OCI-LY7 (cell line): ENCODE results near the gene HSPB9. TPM values are rescaled to one million over a fixed set of nuclear protein-coding genes. Genes with fewer than 3 reads are reported as not detected.

Source experiments
- BruUV-seq: library from RNA; stranded (reverse); fragments of 400-500 nt; replicated peaks from 2 replicates; lab custom pipeline; 2021; lab: Mats Ljungman, UMichigan
- CTCF ChIA-PET: fragments of 300-600 bp; sonication (Branson Sonifier 250); formaldehyde crosslinking; loops from one replicate; lab custom pipeline; 2022; ENCODE audit warnings: antibody characterized with exemption; ENCODE audit not compliant: unreplicated experiment; lab: Charles Lee
- POLR2A ChIA-PET: fragments of 300-600 bp; sonication (Branson Sonifier 250); formaldehyde crosslinking; loops from one replicate; lab custom pipeline; 2022; ENCODE audit warnings: antibody characterized with exemption; lab: Charles Lee
- DNase-seq: peaks from one replicate; pipeline ENCODE4 v3.0.0-alpha.2; 2015; ENCODE audit warnings: low spot score
- H2AFZ ChIP-seq: fragments of 200-600 bp; sonication (generic), shearing (Covaris generic); 2 replicates; pipeline ENCODE4 v1.6.1; 2014; ENCODE audit warnings: mild to moderate bottlenecking, antibody characterized with exemption, low read length, moderate library complexity
- H3K27ac ChIP-seq: fragments of 200-600 bp; sonication (generic); 2 replicates; pipeline ENCODE4 v1.5.1; 2014; ENCODE audit warnings: mixed run types, low read depth, mild to moderate bottlenecking, moderate library complexity, low read length, inconsistent platforms; ENCODE audit not compliant: poor library complexity, severe bottlenecking
- H3K36me3 ChIP-seq: fragments of 200-600 bp; sonication (generic); 2 replicates; pipeline ENCODE4 v1.6.1; 2014; ENCODE audit warnings: mild to moderate bottlenecking, antibody characterized with exemption, low read length, moderate library complexity, mixed read lengths; ENCODE audit not compliant: insufficient read depth
- H3K4me1 ChIP-seq: fragments of 200-600 bp; sonication (generic); 2 replicates; pipeline ENCODE4 v1.5.1; 2014; ENCODE audit warnings: mild to moderate bottlenecking, low read length; ENCODE audit not compliant: insufficient read depth, poor library complexity, severe bottlenecking
- H3K4me2 ChIP-seq: fragments of 200-600 bp; sonication (generic); 2 replicates; pipeline ENCODE4 v1.6.1; 2014; ENCODE audit warnings: mild to moderate bottlenecking, low read length
- H3K4me3 ChIP-seq: fragments of 200-600 bp; sonication (generic); 2 replicates; pipeline ENCODE4 v1.5.1; 2014; ENCODE audit warnings: mild to moderate bottlenecking, low read depth, low read length; ENCODE audit not compliant: poor library complexity, severe bottlenecking
- H3K79me2 ChIP-seq: fragments of 200-600 bp; sonication (generic); 2 replicates; pipeline ENCODE4 v1.6.1; 2016; ENCODE audit warnings: low read depth, mild to moderate bottlenecking, low read length, moderate library complexity, mixed read lengths; ENCODE audit not compliant: insufficient read depth
- H3K9me2 ChIP-seq: fragments of 200-600 bp; sonication (generic); 2 replicates; pipeline ENCODE4 v1.6.1; 2016; ENCODE audit warnings: mild to moderate bottlenecking, low read length, mixed read lengths; ENCODE audit not compliant: insufficient read depth
- H3K9me3 ChIP-seq: fragments of 200-600 bp; sonication (generic); 2 replicates; pipeline ENCODE4 v1.6.1; 2014; ENCODE audit warnings: mild to moderate bottlenecking, mixed run types, low read length, mixed read lengths
- H4K20me1 ChIP-seq: fragments of 200-600 bp; sonication (generic); 2 replicates; pipeline ENCODE4 v1.6.1; 2014; ENCODE audit warnings: mild to moderate bottlenecking, antibody characterized with exemption, low read length, moderate library complexity, mixed read lengths; ENCODE audit not compliant: insufficient read depth
- CTCF ChIP-seq: fragments of 200-600 bp; sonication (generic); conservative IDR thresholded peaks from 2 replicates; pipeline ENCODE4 v1.5.1; 2014; ENCODE audit warnings: mild to moderate bottlenecking, antibody characterized with exemption, low read length, moderate library complexity, mixed read lengths
- EZH2phosphoT487 ChIP-seq: fragments of 200-600 bp; sonication (generic); IDR thresholded peaks from 2 replicates; pipeline ENCODE4 v1.6.1; 2018; ENCODE audit warnings: low read depth, borderline replicate concordance, mild to moderate bottlenecking, mixed run types, antibody characterized with exemption, low read length, moderate library complexity, mixed read lengths
- intact Hi-C: fragments of 100-400 bp; cut with micrococcal nuclease; formaldehyde crosslinking; loops from one replicate; pipeline ENCODE4 v1.10.0; 2022; ENCODE audit not compliant: unreplicated experiment
- total RNA-seq, 2 experiments: library from RNA; depleted of rRNA in 1 of 2; stranded (reverse); fragments of >200 nt in 1 of 2; shearing (Covaris generic) in 1 of 2; gene quantifications; 2 replicates each; pipeline ENCODE4 v1.2.3, GENCODE V29; 2014 to 2022

The HSPB9 gene
- total RNA-seq, 2 experiments from 2014 or later: 0.16 TPM; not detected in 1

- H4K20me1 ChIP-seq: peaks cover 12% of the 10 kb centered on the region; the same call in 1 of the 2 replicates
- DNase-seq: no peak
- no peaks in the 10 kb centered on the region for H3K9me2 ChIP-seq
- no peak overlapping the region for H3K4me3 ChIP-seq
- no peaks in the 10 kb centered on the region for H3K9me3 ChIP-seq
- BruUV-seq: no TSS peak
- H3K36me3 ChIP-seq: peaks cover 7% of the 10 kb centered on the region; the same call in 1 of the 2 replicates
- H3K4me2 ChIP-seq: peak overlapping the region; percentile 23
- POLR2A ChIA-PET: interaction anchor here (0.7 to 1.2 kb wide), 3 partner anchors 21 to 138 kb away, joined by 3 to 5 read pairs (median 4); partner anchors contain the start of gene KAT2A
- no peak overlapping the region for H3K27ac ChIP-seq
- intact Hi-C loops: no loop called here
- H2AFZ ChIP-seq: peak overlapping the region; percentile 62; the same call in 1 of the 2 replicates
- TF ChIP-seq CTCF: no peak
- no peak for TF ChIP-seq EZH2phosphoT487
- H3K4me1 ChIP-seq: peaks cover 15% of the 10 kb centered on the region
- peaks cover 36% of the 10 kb centered on the region for H3K79me2 ChIP-seq
- CTCF ChIA-PET: interaction anchor here (0.6 kb wide), 1 partner anchor 11 kb away, joined by 3 read pairs; no protein-coding TSS in a partner anchor
Observed at GRCh38 chr17:42155614-42156045, 33.0 kb downstream of the HSPB9 start.

GRCh38 chr17:42159796-42160530, 37.4 kb downstream of the HSPB9 start:
- Histone ChIP-seq H4K20me1 (no peaks in the 10 kb centered on the region), H2AFZ (no peak overlapping the region), H3K4me2 (no peak overlapping the region), H3K4me1 (peaks cover 4% of the 10 kb centered on the region), H3K9me2 (no peaks in the 10 kb centered on the region), H3K4me3 (no peak overlapping the region), H3K9me3 (no peaks in the 10 kb centered on the region), H3K36me3 (no peaks in the 10 kb centered on the region), H3K27ac (no peak overlapping the region), H3K79me2 (no peaks in the 10 kb centered on the region)
- no TSS peak for BruUV-seq
- ChIA-PET POLR2A (no interaction called here), CTCF (no interaction called here)
- intact Hi-C loops: no loop called here
- TF ChIP-seq CTCF (no peak), EZH2phosphoT487 (no peak)
- no peak for DNase-seq

- intact Hi-C loops: no loop called here
- no peaks in the 10 kb centered on the region for H4K20me1 ChIP-seq
- no peaks in the 10 kb centered on the region for H3K9me2 ChIP-seq
- no peaks in the 10 kb centered on the region for H3K36me3 ChIP-seq
- H3K4me2 ChIP-seq: no peak overlapping the region
- no peak for DNase-seq
- H3K9me3 ChIP-seq: no peaks in the 10 kb centered on the region
- H3K4me1 ChIP-seq: peaks cover under 1% of the 10 kb centered on the region
- ChIA-PET CTCF (no interaction called here), POLR2A (no interaction called here)
- H3K79me2 ChIP-seq: no peaks in the 10 kb centered on the region
- H3K4me3 ChIP-seq: no peak overlapping the region
- TF ChIP-seq CTCF: no peak
- no TSS peak for BruUV-seq
- H3K27ac ChIP-seq: no peak overlapping the region
- H2AFZ ChIP-seq: no peak overlapping the region
Observed at GRCh38 chr17:42160531-42160910, 37.9 kb downstream of the HSPB9 start.
